ENCODE data around the gene CAMKK2. TPM values are rescaled to one million over a fixed set of nuclear protein-coding genes. Genes with fewer than 3 reads are reported as not detected.
"Not testable (repeated sequence)": the region's sequence is repeated elsewhere in the genome, so short reads cannot be mapped to it uniquely, and the experiment has no call there.

Gene CAMKK2
- total RNA-seq, 2 experiments from 2014 or later: 32.2 to 32.7 TPM

DNA sequence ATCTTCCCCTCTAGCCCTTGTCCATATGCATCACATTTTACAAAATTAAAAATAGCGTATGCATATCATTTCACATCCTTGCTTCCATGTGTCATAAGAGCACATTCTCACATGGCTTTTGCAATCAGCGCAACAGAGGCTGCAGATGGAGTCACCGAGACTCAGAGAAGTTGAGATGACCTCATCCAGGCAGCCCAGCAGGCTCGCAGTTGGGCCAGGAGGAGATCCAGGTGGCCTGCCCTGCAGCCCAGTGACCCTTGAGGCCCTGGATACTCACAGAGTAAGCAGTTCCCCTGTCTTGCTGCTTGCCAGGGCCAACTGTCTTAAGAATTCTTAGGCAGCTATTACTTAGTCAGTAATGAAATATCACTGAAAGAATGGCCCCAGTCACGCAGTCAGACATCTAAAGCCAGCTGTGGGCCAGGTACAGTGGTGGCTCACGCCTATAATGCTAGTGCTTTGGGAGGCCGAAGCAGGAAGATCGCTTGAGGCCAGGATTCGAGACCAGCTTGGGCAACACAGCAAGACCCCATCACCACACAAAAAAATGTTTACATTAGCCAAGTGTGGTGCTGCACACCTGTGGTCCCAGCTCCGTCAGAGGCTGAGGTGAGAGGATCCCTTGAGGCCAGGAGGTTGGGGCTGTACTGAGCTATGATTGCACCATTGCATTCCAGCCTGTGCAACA is 9.1 kb downstream of the CAMKK2 start:
- Mint-ChIP-seq H3K4me1 (ENCODE audit: low read depth) (peaks cover 18% of the 10 kb centered on the region), H3K27ac (no peak overlapping the region), H3K27me3 (ENCODE audit: low read depth) (no peaks in the 10 kb centered on the region), H3K4me3 (no peak overlapping the region), H3K9me3 (ENCODE audit: insufficient read depth) (no peaks in the 10 kb centered on the region), H3K36me3 (ENCODE audit: low read depth) (peaks cover 17% of the 10 kb centered on the region)
- ChIA-PET POLR2A (no interaction called here), CTCF (no interaction called here)
- ATAC-seq (no peak), DNase-seq (no peak)

DNA sequence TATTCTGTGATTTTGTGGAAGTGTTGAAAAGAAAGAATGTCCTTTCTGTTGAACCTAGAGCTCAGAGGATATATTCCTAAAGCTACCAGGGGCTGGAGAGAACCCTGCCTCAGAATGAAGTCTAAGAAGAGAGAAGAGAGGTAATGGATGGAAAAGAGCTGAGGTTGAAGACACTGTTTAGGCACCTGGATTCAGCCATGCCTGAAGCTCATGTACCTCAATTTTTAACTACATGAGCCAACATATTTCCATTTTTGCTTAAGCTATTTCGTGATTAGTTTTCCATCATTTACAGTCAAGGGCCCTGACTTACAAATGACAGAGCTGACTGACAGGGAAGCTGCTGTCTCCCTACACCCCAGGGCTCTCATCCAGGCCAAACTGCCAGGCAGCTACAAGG is 10.7 kb downstream of the CAMKK2 start:
- Mint-ChIP-seq H3K9me3 (ENCODE audit: insufficient read depth) (no peaks in the 10 kb centered on the region), H3K27me3 (ENCODE audit: low read depth) (no peaks in the 10 kb centered on the region), H3K4me1 (ENCODE audit: low read depth) (peaks cover 12% of the 10 kb centered on the region), H3K4me3 (no peak overlapping the region), H3K27ac (no peak overlapping the region), H3K36me3 (ENCODE audit: low read depth) (peaks cover 15% of the 10 kb centered on the region)
- ChIA-PET POLR2A (no interaction called here), CTCF (no interaction called here)
- no peak for DNase-seq
- ATAC-seq: no peak

DNA sequence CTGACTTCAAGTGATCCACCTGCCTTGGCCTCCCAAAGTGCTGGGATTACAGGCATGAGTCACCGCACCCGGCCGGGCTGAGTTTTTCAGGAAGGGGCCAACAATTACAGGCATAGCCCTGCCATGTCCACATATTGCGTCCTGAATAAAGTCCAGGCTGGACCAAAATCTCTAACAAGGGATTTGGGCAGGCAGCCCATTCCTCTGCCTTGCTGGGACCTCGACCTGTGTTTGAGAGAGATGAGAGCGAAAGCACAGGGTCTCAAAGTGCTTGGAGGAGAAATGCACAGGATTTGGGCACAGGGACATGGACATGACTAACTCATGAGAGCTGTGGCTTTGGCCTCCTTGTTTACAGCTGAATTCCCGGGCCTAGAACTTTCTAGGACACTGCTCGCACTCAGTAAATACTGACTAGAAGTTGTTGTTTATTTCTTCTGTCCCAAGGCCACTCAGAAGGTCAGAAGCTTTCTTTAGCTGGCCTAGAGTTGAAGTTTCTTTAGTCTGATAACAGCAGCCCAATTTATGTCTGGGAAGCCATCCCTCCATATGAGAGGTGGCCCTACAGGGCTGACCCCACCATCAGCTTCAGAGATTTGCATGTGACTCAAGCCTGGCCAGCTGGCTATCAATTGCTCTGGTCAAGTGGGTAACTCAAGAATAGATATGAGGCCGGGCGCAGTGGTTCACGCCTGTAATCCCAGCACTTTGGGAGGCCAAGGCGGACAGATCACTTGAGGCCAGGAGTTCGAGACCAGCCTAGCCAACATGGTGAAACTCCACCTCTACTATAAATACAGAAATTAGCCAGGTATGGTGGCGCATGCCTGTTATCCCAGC is 11.7 kb downstream of the CAMKK2 start:
- H3K36me3 Mint-ChIP-seq (ENCODE audit: low read depth): peaks cover 12% of the 10 kb centered on the region
- ChIA-PET POLR2A (no interaction called here), CTCF (no interaction called here)
- H3K9me3 Mint-ChIP-seq (ENCODE audit: insufficient read depth): no peaks in the 10 kb centered on the region
- ATAC-seq (no peak), DNase-seq (no peak)
- no peak overlapping the region for H3K27ac Mint-ChIP-seq
- H3K4me1 Mint-ChIP-seq (ENCODE audit: low read depth): peaks cover 9% of the 10 kb centered on the region
- no peaks in the 10 kb centered on the region for H3K27me3 Mint-ChIP-seq (ENCODE audit: low read depth)
- H3K4me3 Mint-ChIP-seq: no peak overlapping the region

DNA sequence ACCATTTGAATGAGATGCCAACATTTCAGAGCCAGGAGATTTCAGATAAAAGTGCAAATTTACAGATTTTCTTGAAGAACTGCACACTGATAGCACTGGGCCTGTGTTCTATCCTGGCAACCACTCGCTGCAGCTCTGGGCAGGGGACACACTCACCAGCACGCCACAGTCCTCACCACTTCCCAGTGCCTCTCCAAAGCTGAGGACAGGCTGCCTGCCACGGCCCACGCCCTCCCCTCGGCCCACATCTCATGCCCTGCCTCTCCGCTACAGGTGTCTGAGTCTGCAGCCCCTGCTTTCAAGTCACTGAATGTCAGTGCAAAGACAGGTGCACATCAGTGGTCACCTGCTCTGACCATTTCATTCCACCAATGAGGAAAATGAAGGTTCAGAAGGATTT is 12.7 kb downstream of the CAMKK2 start:
- Mint-ChIP-seq H3K27ac (no peak overlapping the region), H3K4me1 (ENCODE audit: low read depth) (peaks cover 6% of the 10 kb centered on the region), H3K36me3 (ENCODE audit: low read depth) (peaks cover 14% of the 10 kb centered on the region), H3K9me3 (ENCODE audit: insufficient read depth) (no peaks in the 10 kb centered on the region), H3K27me3 (ENCODE audit: low read depth) (no peaks in the 10 kb centered on the region), H3K4me3 (no peak overlapping the region)
- ChIA-PET POLR2A (no interaction called here), CTCF (no interaction called here)
- ATAC-seq: no peak
- DNase-seq: no peak

DNA sequence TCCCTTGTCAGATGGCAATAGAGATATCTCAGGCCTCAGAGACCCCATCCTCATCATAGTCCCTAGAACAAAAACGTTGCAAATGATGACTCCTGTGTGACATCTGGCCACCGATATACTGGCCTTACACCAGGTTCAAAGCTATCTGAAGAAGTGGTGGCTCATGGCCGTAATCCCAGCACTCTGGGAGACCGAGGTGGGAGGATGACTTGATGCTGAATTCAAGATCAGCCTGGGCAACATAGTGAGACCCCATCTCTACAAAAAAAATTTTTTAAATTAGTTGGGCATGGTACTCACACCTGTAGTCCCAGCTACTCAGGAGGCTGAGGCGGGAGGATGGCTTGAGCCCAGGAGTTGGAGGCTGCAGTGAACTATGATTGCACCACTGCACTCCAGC is 13.1 kb downstream of the CAMKK2 start:
- ChIA-PET CTCF (no interaction called here), POLR2A (no interaction called here)
- no peak for ATAC-seq
- Mint-ChIP-seq H3K9me3 (ENCODE audit: insufficient read depth) (no peaks in the 10 kb centered on the region), H3K4me1 (ENCODE audit: low read depth) (peaks cover 3% of the 10 kb centered on the region), H3K36me3 (ENCODE audit: low read depth) (peaks cover 18% of the 10 kb centered on the region), H3K27ac (no peak overlapping the region), H3K4me3 (no peak overlapping the region), H3K27me3 (ENCODE audit: low read depth) (no peaks in the 10 kb centered on the region)
- DNase-seq: no peak

DNA sequence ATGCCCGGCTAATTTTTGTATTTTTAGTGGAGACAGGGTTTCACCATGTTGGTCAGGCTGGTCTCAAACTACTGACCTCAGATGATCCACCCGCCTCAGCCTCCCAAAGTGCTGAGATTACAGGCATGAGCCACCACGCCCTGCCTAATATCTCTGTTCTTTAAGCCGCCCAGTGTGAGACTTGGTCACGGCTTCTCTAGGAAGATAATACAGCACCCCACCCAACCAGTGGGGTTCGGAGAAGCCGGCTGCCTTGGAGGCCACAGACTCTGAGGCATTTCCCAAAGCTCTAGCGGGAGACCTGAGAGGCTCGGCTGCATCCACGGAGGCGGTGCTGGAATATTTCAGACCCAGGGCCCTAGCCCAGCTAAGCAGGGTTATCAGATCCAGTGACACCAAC is 13.6 kb downstream of the CAMKK2 start:
- ATAC-seq; H3K27ac Mint-ChIP-seq; CTCF ChIA-PET; POLR2A ChIA-PET; H3K4me3 Mint-ChIP-seq; H3K9me3 Mint-ChIP-seq (ENCODE audit: insufficient read depth); DNase-seq; H3K4me1 Mint-ChIP-seq (ENCODE audit: low read depth); H3K27me3 Mint-ChIP-seq (ENCODE audit: low read depth): not testable (repeated sequence)
- H3K36me3 Mint-ChIP-seq (ENCODE audit: low read depth): peaks cover 20% of the 10 kb centered on the region

DNA sequence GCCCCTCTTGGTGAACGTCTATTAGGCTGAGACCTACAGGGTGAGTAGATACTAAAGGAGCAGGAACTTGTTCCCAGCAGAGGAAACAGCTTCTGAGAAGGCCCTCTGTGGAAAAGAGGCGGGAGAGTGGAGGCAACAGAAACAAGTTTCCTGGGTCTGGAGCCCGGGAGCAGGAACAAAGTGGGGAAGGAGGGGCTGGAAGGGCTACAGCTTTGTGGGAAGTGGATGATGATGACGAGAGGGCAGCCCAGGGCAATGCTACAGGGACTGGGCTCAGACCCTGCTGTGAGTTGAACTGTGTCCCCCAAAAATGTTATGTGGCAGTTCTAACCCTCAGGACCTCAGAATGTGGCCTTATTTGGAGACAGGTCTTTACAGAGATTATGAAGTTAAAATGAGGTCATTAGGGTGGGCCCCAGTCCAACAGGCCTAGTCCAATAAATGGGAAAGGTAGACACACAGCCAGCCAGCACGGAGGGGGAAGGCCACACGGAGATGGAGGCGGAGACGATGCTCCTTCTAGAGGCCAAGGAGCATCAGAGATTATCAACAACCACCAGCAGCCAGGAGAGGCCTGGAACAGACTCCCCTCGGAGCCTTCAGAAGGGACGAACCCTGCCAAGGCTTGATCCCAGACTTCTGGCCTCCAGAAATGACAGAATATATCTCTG is 14.3 kb downstream of the CAMKK2 start:
- no peak for ATAC-seq
- H3K9me3 Mint-ChIP-seq (ENCODE audit: insufficient read depth): no peaks in the 10 kb centered on the region
- CTCF ChIA-PET: no interaction called here
- POLR2A ChIA-PET: no interaction called here
- peaks cover 21% of the 10 kb centered on the region for H3K36me3 Mint-ChIP-seq (ENCODE audit: low read depth)
- no peak for DNase-seq
- H3K27ac Mint-ChIP-seq: peak overlapping the region; percentile 39
- peaks cover 2% of the 10 kb centered on the region for H3K4me1 Mint-ChIP-seq (ENCODE audit: low read depth)
- no peaks in the 10 kb centered on the region for H3K27me3 Mint-ChIP-seq (ENCODE audit: low read depth)
- no peak overlapping the region for H3K4me3 Mint-ChIP-seq

DNA sequence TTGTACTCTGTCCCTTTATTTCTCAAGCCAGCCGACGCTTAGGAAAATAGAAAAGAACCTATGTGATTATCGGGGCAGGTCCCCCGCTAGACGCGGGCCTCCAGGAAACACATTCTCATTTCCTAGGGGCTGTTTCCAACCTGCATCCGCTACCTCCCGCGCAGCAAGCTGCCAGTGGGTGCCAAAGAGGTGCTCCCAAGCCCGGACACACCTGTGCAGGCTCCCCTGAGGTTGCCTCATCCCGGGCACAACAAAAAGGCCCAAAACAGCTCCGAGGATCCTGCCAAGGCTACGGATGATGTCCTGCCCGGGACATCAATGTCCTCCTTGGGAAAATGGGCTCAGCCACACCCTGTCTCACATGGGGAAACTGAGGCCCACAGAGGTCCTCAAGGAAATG is 15.4 kb downstream of the CAMKK2 start:
- POLR2A ChIA-PET; ATAC-seq; CTCF ChIA-PET; H3K9me3 Mint-ChIP-seq (ENCODE audit: insufficient read depth); DNase-seq; H3K4me3 Mint-ChIP-seq; H3K27me3 Mint-ChIP-seq (ENCODE audit: low read depth); H3K4me1 Mint-ChIP-seq (ENCODE audit: low read depth); H3K27ac Mint-ChIP-seq: not testable (repeated sequence)
- H3K36me3 Mint-ChIP-seq (ENCODE audit: low read depth): peaks cover 21% of the 10 kb centered on the region

DNA sequence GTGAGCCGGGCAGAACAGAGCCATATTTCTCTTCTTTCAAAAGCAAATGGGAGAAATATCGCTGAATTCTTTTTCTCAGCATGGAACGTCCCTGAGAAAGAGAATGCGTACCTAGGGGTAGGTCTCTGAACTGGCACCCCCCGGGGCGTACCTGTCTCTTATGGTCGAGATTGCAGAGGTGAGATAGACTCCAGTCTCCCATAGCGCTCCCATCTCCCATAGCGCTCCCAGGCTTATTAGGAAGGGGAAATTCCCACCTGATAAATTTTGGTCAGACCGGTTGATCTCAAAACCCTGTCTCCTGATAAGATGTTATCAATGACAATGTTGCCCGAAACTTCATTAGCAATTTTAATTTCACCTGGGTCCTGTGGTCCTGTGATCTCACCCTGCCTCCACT is 16.0 kb downstream of the CAMKK2 start:
- H3K27ac Mint-ChIP-seq; H3K27me3 Mint-ChIP-seq (ENCODE audit: low read depth); ATAC-seq; H3K9me3 Mint-ChIP-seq (ENCODE audit: insufficient read depth); H3K4me3 Mint-ChIP-seq; CTCF ChIA-PET; POLR2A ChIA-PET; H3K4me1 Mint-ChIP-seq (ENCODE audit: low read depth); DNase-seq: not testable (repeated sequence)
- H3K36me3 Mint-ChIP-seq (ENCODE audit: low read depth): peaks cover 22% of the 10 kb centered on the region

DNA sequence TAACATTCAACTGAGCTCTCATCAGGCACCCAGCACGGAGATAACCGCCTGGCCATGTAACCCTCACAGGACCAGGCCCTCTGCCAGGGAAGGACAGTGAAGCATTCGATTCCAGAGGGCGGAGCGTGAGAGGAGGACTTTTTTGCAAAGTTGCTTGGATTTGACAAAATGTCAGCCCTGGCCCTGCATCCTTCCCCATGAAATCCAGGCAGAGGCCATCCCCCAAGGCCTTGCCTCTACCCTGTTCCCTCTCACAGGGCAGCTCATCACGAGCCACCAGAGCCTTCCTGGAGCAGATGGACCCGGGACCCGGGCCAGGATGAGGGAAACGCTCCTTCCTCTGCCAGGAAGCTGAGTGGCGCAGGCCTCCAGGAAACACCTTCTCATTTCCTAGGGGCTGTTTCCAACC is 17.0 kb downstream of the CAMKK2 start:
- H3K36me3 Mint-ChIP-seq (ENCODE audit: low read depth): peaks cover 23% of the 10 kb centered on the region
- POLR2A ChIA-PET: no interaction called here
- CTCF ChIA-PET: no interaction called here
- no peak overlapping the region for H3K4me3 Mint-ChIP-seq
- ATAC-seq (no peak), DNase-seq (no peak)
- H3K9me3 Mint-ChIP-seq (ENCODE audit: insufficient read depth): no peaks in the 10 kb centered on the region
- no peaks in the 10 kb centered on the region for H3K27me3 Mint-ChIP-seq (ENCODE audit: low read depth)
- H3K27ac Mint-ChIP-seq: peak overlapping the region; percentile 34
- H3K4me1 Mint-ChIP-seq (ENCODE audit: low read depth): peaks cover 4% of the 10 kb centered on the region

DNA sequence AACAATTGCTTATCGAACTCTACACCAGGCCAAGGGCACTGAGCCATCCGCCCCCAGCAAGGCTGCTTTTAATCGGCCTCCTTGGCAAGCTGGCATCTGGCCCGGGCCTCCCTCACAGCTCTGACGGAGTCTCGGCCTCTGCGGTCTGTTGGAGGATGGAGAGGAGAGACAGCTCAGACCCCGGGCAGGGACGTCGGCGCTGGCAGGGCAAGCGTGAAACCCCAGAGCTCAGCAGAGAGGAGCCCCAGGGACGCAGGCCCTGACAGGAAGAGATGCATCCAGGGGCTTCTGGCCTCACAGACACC is 17.5 kb downstream of the CAMKK2 start:
- Mint-ChIP-seq H3K4me3 (no peak overlapping the region), H3K27me3 (ENCODE audit: low read depth) (no peaks in the 10 kb centered on the region), H3K27ac (peak overlapping the region; percentile 34), H3K4me1 (ENCODE audit: low read depth) (peaks cover 4% of the 10 kb centered on the region), H3K36me3 (ENCODE audit: low read depth) (peaks cover 23% of the 10 kb centered on the region), H3K9me3 (ENCODE audit: insufficient read depth) (no peaks in the 10 kb centered on the region)
- ATAC-seq (no peak), DNase-seq (no peak)
- ChIA-PET CTCF (no interaction called here), POLR2A (no interaction called here)

DNA sequence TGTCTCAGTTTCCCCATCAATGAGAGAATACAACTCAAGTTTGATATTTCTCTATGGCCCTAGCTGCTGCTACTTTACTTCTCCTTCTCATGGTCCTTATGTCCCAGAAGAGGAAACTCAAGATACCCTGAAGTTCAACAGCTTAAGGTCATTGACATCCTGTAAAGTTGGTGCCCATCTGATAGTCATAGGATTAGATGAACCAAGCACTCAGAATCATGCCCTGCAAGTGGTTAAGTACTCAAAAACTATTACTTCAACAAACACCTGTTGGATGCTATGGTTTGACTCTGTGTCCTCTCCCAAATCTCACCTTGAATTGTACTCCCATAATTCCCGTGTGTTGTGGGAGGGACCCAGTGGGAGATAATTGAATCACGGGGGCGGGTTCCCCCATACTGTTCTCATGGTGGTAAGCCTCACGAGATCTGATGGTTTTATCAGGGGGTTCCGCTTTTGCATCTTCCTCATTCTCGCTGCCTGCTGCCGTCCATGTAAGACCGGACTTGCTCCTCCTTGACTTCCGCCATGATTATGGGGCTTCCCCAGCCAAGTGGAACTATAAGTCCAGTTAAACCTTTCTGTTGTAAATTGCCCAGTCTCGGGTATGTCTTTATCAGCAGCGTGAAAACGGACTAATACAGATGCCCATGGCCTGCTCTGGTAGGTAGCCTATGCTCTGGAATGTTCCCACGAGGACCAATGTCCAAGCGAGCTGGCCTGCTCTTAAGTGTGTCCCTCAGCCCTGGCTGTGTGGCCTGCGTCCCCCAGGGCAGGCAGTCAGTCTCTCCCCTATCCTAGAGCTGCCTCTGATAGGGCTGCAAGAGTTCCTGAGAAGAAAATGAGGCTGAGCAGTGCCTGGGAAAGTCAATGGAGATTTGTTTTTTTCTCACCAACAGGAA is 18.1 kb downstream of the CAMKK2 start:
- ATAC-seq (no peak), DNase-seq (no peak)
- H3K4me3 Mint-ChIP-seq: no peak overlapping the region
- peaks cover 4% of the 10 kb centered on the region for H3K4me1 Mint-ChIP-seq (ENCODE audit: low read depth)
- peaks cover 26% of the 10 kb centered on the region for H3K36me3 Mint-ChIP-seq (ENCODE audit: low read depth)
- no peak overlapping the region for H3K27ac Mint-ChIP-seq
- no peaks in the 10 kb centered on the region for H3K27me3 Mint-ChIP-seq (ENCODE audit: low read depth)
- CTCF ChIA-PET: no interaction called here
- H3K9me3 Mint-ChIP-seq (ENCODE audit: insufficient read depth): no peaks in the 10 kb centered on the region
- POLR2A ChIA-PET: no interaction called here
